ENCODE data around the gene KIF5A.
A peak's percentile ranks its signal among the peaks of the same experiment; 100 is the strongest.

Gene KIF5A

GRCh38 chr12:57520053-57520818 is 29.6 kb upstream of the KIF5A start, which contains the start of gene DDIT3:
TSS of gene DDIT3 (minus strand) at chr12:57520514. CDS start at chr12:57517406, 3,108 bp downstream.
- DNase-seq (ENCODE audit: low spot score): peak; percentile 99

DNA sequence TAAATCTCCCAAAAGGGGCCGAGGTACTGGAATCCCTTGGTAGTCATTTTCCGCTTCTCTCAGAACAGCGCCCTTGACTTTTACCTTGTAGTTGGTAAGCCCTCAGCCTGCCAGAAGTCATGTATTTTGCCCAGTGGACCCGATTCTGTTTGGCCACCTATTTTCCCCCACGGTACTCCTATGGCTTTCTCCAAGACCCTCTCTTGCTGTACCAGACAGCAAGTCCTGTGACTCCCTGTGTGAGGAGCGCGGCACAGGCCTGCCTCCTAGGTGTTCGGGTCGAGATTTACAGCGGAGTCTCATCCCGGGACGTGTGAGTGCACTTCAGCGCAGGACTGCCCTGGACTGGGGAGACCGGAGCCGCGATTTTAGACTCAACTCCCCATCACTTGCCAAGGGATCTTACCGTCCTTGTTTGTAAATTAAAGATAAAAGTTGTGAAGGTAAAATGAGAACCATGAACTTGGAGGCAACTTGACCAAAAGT is 28.3 kb upstream of the KIF5A start:
- no peak for DNase-seq (ENCODE audit: low spot score)

DNA sequence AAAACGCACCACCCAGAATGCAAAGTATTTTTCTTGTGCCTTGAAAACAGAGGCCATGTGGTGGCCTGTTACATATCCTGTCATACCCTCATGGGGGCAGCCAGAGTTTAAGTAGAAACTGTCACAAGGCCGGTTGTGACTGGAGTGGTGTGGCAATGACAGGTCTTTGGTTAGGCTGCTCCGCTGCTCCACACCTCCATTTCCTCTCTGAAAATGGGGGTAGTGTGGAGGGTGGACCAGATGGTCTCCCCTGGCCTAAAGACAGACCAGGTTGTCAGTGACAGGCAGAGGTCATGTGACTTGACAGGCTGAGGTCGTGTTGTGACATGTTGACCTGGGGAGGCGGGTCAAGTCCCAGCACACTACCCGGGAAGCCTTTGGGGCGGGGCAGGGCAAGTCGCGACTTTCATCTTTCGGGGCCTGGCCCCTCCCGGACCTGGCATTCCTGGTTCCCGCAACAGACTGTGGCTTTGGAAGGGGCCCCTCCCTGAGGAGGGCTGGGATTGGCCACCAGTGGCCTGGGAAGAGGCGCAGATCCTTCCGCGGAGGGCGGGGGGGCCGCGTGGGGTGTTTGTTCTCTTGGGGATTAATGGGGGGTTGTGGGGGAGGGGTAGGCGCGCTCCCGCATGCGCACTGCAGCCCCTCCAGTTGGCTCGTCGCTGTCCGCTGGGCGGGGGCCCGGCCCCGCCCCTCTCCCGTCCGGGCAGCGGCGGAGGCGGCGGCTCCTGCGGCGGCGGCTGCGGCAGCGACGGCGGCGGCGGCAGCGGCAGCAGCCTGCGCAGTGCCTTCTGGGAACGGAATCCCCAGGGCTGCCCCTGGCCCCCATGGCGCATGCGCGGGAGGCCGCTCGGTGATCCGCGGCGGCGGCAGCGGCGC is 27.6 kb upstream of the KIF5A start, which contains the start of gene MBD6:
Gene MBD6 (plus strand): TSS at position 814 of the 876 bp plus-strand sequence. CDS start 1,480 bp downstream, outside the sequence.
- peak; percentile 92 for DNase-seq (ENCODE audit: low spot score)

DNA sequence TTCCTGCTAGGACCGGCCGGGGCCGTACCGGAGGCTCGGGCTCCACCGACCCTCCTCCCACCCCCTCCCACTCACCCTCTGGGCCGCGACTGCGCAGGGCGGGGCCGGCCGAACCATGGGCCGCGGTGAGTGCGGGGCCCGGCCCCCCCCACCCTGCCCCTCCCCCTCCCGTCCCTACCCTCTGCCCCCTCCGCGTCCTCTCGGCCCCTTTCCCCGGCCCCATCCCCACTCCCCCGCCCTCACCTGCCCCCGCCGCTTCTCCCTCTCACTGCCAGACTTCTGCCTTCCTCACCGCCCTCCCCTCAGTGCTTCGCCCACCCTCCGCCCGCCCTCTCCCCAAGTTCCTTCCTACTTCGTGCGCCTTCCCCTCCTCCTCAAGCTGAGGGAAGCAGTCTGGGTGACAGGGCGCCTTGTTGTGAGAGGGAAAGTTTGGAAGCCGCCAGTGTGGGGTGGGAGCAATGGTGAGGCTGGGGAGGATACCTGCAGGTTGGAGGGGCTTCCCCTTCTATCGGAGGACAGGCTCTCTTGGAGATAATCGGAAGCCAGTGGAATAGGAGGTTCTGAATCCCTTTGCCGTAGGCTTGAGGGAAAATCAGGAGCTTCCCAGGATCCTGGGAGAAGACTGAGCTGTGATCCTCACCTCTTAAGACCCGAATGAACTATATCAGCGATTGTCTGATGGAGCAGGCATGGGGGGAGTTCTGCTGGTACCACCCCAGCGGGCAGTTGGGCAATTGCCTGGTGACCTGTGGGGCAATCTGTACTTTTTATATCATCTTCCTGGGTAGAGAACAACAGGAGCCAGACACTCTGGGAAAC is 26.7 kb upstream of the KIF5A start:
- DNase-seq (ENCODE audit: low spot score): peak; percentile 41

DNA sequence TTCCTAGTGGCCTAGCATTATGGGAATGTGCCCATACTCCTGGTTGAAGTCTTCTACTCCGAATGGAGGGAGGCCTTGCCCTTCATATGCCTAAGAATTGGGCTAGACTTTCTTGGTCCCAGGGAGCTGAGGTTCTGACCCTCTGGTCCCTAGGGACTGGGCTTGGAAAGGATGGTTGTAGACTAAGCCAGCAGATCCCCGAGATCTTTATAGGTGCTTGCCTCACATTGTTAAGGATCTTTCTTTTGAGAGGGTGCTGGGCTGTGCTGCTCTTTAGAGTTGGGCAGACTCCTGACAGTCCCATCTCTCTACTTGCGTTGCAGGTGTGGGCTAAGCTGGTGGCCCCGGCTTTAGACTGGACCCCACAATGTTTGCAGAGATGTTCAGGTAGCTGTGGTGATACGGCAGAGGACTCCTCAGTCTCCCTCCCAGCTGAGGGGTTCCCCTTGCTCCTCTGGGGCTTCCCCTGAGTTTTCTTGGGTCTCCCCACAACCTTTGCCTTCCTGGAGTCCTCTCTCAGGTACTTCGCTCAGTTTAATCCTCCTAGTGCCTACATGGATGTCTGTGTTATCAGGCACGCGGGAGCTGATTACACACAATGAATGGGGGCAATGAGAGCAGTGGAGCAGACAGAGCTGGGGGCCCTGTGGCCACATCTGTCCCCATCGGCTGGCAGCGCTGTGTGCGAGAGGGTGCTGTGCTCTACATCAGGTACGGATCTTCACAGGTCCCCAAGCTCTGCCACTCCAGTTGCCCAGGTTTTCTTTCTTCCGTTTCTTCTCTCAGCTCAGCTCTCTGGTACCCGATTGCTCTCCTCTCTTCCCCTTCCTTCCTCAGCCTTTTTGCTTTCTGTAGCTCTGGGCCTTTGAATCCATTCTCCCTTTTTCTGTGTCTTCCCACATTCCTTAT is 25.9 kb upstream of the KIF5A start:
- no peak for DNase-seq (ENCODE audit: low spot score)

- DNase-seq (ENCODE audit: low spot score): no peak
Observed at GRCh38 chr12:57524814-57525614, 24.8 kb upstream of the KIF5A start.

DNA sequence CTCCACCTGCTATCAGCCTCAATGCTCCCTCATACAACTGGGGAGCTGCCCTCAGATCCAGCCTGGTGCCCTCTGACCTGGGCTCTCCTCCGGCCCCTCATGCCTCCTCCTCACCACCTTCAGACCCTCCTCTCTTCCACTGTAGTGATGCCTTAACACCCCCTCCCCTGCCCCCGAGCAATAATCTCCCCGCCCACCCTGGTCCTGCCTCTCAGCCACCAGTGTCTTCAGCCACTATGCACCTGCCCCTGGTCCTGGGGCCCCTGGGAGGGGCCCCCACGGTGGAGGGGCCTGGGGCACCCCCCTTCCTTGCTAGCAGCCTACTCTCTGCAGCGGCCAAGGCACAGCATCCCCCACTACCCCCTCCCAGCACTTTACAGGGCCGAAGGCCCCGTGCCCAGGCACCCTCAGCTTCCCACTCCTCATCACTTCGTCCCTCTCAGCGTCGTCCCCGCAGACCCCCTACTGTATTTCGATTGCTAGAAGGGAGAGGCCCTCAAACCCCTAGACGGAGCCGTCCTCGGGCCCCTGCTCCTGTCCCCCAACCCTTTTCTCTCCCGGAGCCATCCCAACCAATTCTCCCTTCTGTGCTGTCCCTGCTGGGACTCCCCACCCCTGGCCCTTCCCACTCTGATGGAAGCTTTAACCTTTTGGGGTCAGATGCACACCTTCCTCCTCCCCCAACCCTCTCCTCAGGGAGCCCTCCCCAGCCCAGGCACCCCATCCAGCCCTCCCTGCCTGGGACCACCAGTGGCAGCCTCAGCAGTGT is 24.0 kb upstream of the KIF5A start:
- DNase-seq (ENCODE audit: low spot score): no peak

DNA sequence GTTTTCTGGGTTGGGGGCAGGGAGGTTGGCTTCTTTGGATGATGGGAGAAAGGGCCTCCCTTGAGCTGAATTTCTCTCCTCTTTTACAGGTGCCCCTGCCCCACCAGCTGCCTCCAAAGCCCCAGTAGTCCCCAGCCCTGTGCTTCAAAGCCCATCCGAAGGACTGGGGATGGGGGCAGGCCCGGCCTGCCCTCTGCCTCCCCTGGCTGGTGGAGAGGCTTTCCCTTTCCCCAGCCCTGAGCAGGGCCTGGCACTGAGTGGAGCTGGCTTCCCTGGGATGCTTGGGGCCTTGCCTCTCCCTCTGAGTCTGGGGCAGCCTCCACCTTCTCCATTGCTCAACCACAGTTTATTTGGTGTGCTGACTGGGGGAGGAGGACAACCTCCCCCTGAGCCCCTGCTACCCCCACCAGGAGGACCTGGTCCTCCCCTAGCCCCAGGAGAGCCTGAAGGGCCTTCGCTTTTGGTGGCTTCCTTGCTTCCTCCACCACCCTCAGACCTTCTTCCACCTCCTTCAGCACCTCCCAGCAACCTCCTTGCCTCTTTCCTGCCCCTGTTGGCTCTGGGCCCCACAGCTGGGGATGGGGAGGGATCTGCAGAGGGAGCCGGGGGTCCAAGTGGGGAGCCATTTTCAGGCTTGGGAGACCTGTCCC is 23.2 kb upstream of the KIF5A start:
- no peak for DNase-seq (ENCODE audit: low spot score)

GRCh38 chr12:57527184-57527583 is 22.7 kb upstream of the KIF5A start:
- no peak for DNase-seq (ENCODE audit: low spot score)

DNA sequence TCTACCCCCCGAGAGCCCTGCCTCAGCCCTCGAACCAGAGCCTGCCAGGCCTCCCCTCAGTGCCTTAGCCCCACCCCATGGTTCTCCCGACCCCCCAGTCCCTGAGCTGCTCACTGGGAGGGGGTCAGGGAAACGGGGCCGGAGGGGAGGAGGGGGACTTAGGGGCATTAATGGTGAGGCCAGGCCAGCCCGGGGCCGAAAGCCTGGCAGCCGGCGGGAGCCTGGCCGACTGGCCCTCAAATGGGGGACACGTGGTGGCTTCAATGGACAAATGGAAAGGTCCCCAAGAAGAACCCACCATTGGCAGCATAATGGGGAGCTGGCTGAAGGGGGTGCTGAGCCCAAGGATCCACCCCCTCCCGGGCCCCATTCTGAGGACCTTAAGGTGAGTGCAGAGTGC is 21.7 kb upstream of the KIF5A start:
- no peak for DNase-seq (ENCODE audit: low spot score)

GRCh38 chr12:57528831-57529555 is 20.9 kb upstream of the KIF5A start:
- no peak for DNase-seq (ENCODE audit: low spot score)

DNA sequence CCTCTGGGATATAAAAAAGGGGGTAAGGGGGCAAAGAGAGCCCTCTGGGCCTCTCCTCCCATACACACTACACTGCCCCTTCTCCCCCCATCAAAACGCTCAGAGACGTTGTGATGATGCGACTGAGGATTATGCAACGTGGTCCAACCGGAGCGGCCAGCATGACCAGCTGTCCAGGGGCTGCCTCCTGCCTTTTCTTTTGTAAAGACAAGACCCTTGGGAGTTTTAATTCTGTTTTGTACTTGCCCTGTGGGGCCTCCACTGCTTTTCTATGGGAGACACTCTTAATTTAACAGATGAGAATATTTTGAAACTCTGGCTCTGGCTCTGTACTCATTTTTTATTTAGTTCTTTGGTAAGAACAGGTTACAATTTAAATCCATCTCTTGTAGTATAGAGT is 20.0 kb upstream of the KIF5A start:
- DNase-seq (ENCODE audit: low spot score): no peak

DNA sequence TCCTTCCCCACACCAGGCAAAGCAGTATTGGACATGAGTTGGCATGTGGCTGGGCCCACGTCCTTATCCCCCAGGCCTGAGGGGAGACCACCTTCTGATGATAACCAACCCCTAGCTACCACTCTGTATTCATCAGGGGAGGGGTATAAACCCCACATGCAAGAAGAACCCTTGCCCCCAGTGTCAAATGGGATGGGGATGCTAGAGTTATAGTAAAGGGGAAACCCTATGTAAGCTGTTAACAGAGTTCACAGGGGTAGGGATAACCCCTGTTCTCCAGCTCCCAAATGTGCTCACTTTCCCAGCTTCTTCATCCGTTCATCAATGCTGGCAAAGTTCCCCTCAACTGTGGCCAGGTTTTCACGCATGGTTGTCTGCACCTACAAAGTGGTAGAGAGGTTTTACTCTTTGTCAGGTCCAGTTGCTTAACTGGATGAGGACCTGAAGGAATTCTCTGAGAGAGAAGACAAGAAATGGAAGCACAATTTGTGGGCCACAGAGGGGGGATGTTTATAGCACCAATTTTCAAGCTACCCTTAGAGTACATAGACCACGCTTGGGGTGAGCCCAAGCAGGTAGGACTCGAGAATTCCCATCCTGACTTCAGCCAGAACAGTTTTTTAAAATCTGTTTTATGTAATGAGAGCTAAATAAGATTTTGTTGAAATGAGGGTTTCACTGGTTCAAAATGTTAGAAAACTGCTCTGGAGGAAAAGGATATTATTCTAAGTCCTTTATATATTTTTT is 19.3 kb upstream of the KIF5A start:
- DNase-seq (ENCODE audit: low spot score): no peak

DNA sequence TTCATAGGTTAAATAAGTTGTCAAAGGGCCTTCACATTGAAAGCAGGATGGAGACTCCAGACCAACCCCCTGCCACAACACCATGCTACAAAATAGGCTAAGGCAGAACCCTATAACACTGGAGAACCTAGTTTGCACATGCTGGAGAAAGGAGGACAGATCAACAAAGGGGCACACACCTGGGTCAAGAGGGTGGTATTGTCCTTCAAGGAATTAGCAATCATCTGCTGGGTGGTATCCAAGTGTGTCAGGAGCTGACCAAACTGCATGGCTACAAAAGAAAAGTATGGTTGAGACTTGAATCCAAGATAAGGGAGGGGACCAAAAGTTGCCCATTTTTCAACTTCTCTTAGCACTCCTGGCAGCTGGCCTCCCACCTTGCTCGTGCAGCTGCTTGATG is 18.0 kb upstream of the KIF5A start:
- no peak for DNase-seq (ENCODE audit: low spot score)

- no peak for DNase-seq (ENCODE audit: low spot score)
Observed at GRCh38 chr12:57533108-57533507, 16.7 kb upstream of the KIF5A start.

- DNase-seq (ENCODE audit: low spot score): no peak
Observed at GRCh38 chr12:57534250-57534649, 15.6 kb upstream of the KIF5A start.

DNA sequence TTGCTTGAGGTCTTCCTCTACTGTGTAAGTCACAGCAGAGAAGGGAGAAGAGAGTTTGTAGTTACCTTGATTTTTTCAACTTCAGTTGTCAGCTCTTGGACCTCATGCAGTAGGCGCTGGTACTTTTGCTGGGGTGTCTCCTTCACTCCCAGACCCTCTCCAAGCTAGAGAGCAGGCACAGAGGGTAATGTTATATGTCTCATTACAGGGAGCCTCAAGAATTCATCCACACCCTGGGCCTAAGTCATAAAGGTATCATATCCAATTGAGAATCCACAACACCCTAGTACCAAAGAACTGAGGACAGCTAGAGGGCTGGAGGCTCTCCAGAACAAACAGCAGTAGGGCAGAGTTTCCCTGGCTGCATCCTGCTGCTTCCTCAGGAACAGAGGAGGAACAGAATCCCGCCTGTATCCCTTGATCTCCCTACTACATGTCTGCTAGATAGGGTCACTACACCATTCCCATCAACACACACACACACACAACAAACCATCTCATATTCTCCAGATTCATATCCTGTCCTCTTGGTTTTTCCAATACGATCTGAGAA is 14.8 kb upstream of the KIF5A start:
- DNase-seq (ENCODE audit: low spot score): no peak

All from hematopoietic multipotent progenitor cell treated with erythropoietin and hydrocortisone succinate and interleukin-3 and kit ligand, for 15 days (in vitro differentiated cells).